Parathyroid adenoma (tissue), 2 donors: ENCODE data around the gene SORCS2.

Source experiments
- H2AFZ ChIP-seq: fragments of 300-600 bp; sonication (generic); one replicate; pipeline ENCODE4 v1.7.0; 2017; ENCODE audit warnings: antibody characterized with exemption, mild to moderate bottlenecking
- H3K27ac ChIP-seq: fragments of 300-600 bp; sonication (generic); one replicate; pipeline ENCODE4 v1.7.0; 2017
- H3K27me3 ChIP-seq: fragments of 300-600 bp; sonication (generic); one replicate; pipeline ENCODE4 v1.7.0; 2017; ENCODE audit warnings: low read length; ENCODE audit not compliant: control insufficient read depth, insufficient read depth
- H3K36me3 ChIP-seq: fragments of 300-600 bp; sonication (generic); one replicate; pipeline ENCODE4 v1.7.0; 2017; ENCODE audit warnings: low read length; ENCODE audit not compliant: control insufficient read depth, insufficient read depth
- H3K4me1 ChIP-seq: fragments of 300-600 bp; sonication (generic); one replicate; pipeline ENCODE4 v1.7.0; 2017; ENCODE audit warnings: control low read depth
- H3K4me2 ChIP-seq: fragments of 300-600 bp; sonication (generic); one replicate; pipeline ENCODE4 v1.7.0; 2017; ENCODE audit warnings: low read length
- H3K4me3 ChIP-seq: fragments of 300-600 bp; sonication (generic); one replicate; pipeline ENCODE4 v1.7.0; 2017; ENCODE audit warnings: low read depth, low read length
- H3K79me2 ChIP-seq: fragments of 300-600 bp; sonication (generic); one replicate; pipeline ENCODE4 v1.7.0; 2017; ENCODE audit warnings: control low read depth
- H3K9ac ChIP-seq: fragments of 300-600 bp; sonication (generic); one replicate; pipeline ENCODE4 v1.7.0; 2017; ENCODE audit warnings: mild to moderate bottlenecking
- H3K9me3 ChIP-seq: fragments of 300-600 bp; sonication (generic); one replicate; pipeline ENCODE4 v1.7.0; 2017; ENCODE audit warnings: low read length; ENCODE audit not compliant: control insufficient read depth
- CTCF ChIP-seq: fragments of 300-600 bp; sonication (generic); IDR thresholded peaks from one replicate; pipeline ENCODE4 v1.7.0; 2017; ENCODE audit warnings: antibody characterized with exemption, mild to moderate bottlenecking
- donor health status: primary hyperparathyroidism.

SORCS2 gene

GRCh38 chr4:7434766-7435150 is 242.4 kb downstream of the SORCS2 start, which contains the start of gene PSAPL1:
PSAPL1 (minus strand) TSS chr4:7434930; CDS start chr4:7434879, 51 bp downstream.
- no peaks in the 10 kb centered on the region for H3K27me3 ChIP-seq
- H3K79me2 ChIP-seq = no peaks in the 10 kb centered on the region
- H3K9me3 ChIP-seq = no peaks in the 10 kb centered on the region
- H3K4me1 ChIP-seq = no peaks in the 10 kb centered on the region
- no peaks in the 10 kb centered on the region for H3K36me3 ChIP-seq
- no peak within 1 kb of the TSS for H3K9ac ChIP-seq
- no peak within 1 kb of the TSS for H2AFZ ChIP-seq
- no peak within 1 kb of the TSS for H3K27ac ChIP-seq
- no peak within 1 kb of the TSS for H3K4me3 ChIP-seq
- TF ChIP-seq CTCF = no peak
- H3K4me2 ChIP-seq = no peak within 1 kb of the TSS

GRCh38 chr4:7435471-7436061 is 243.2 kb downstream of the SORCS2 start:
- Histone ChIP-seq H3K9ac (no peak overlapping the region), H3K27me3 (no peaks in the 10 kb centered on the region)

GRCh38 chr4:7436256-7436655 is 243.9 kb downstream of the SORCS2 start:
- Histone ChIP-seq H3K36me3 (no peaks in the 10 kb centered on the region), H3K9ac (no peak overlapping the region), H3K27ac (no peak overlapping the region), H3K79me2 (no peaks in the 10 kb centered on the region), H3K4me3 (no peak overlapping the region), H3K4me1 (no peaks in the 10 kb centered on the region), H3K27me3 (peaks cover 1% of the 10 kb centered on the region), H3K9me3 (no peaks in the 10 kb centered on the region), H3K4me2 (no peak overlapping the region), H2AFZ (no peak overlapping the region)
- no peak for TF ChIP-seq CTCF

More at GRCh38 chr4:7435471-7436061, 243.2 kb downstream of the SORCS2 start:
- Histone ChIP-seq H3K4me1 (no peaks in the 10 kb centered on the region), H3K36me3 (no peaks in the 10 kb centered on the region), H3K4me3 (no peak overlapping the region), H3K9me3 (no peaks in the 10 kb centered on the region), H3K27ac (no peak overlapping the region), H3K4me2 (no peak overlapping the region), H3K79me2 (no peaks in the 10 kb centered on the region), H2AFZ (no peak overlapping the region)
- TF ChIP-seq CTCF = no peak

GRCh38 chr4:7439699-7440098 is 247.4 kb downstream of the SORCS2 start:
- H3K36me3 ChIP-seq = no peaks in the 10 kb centered on the region
- H2AFZ ChIP-seq = no peak overlapping the region
- no peaks in the 10 kb centered on the region for H3K4me1 ChIP-seq
- H3K9me3 ChIP-seq = no peaks in the 10 kb centered on the region
- no peak overlapping the region for H3K9ac ChIP-seq
- H3K79me2 ChIP-seq = no peaks in the 10 kb centered on the region
- no peak for TF ChIP-seq CTCF
- no peak overlapping the region for H3K4me3 ChIP-seq
- peaks cover 3% of the 10 kb centered on the region for H3K27me3 ChIP-seq
- H3K4me2 ChIP-seq = no peak overlapping the region
- no peak overlapping the region for H3K27ac ChIP-seq

- Histone ChIP-seq H2AFZ (no peak overlapping the region), H3K79me2 (no peaks in the 10 kb centered on the region), H3K4me2 (no peak overlapping the region), H3K27ac (no peak overlapping the region), H3K4me3 (no peak overlapping the region), H3K36me3 (no peaks in the 10 kb centered on the region), H3K9me3 (no peaks in the 10 kb centered on the region), H3K9ac (no peak overlapping the region), H3K27me3 (peaks cover 3% of the 10 kb centered on the region), H3K4me1 (no peaks in the 10 kb centered on the region)
- no peak for TF ChIP-seq CTCF
These were observed 248.9 kb downstream of the SORCS2 start for GRCh38 chr4:7441201-7441600.
